NCI-H187 treated with DMSO at 0.1 percent for 48 hours (cell line): ENCODE measurements around the gene PACC1.
"Not testable (repeated sequence)": the region's sequence is repeated elsewhere in the genome, so short reads cannot be mapped to it uniquely, and the experiment has no call there.

Experiments
- DNase-seq: peaks from one replicate; lab custom pipeline; 2025; lab: John Stamatoyannopoulos, UW

PACC1 gene

GRCh38 chr1:212326541-212326940 is 88.1 kb downstream of the PACC1 start:
- DNase-seq: no peak

DNA sequence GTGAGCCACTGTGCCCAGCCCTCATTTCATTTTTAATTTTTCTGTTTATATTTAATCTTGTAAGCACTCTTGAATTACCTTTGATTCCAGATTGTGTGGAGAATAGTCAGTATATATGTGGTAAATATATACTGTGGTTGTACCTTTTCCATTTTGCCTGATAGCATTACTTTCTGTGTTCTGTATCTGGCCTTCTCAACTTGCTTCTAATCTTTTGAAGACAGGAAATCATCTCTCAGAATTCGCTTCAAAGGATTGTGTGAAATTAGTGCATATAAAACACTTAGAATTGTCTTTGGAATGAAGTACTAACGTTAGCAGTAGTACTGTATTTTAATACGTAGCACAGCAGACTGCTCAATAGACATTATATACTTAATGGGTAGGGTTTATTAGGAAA is 91.6 kb downstream of the PACC1 start:
- DNase-seq: no peak

DNA sequence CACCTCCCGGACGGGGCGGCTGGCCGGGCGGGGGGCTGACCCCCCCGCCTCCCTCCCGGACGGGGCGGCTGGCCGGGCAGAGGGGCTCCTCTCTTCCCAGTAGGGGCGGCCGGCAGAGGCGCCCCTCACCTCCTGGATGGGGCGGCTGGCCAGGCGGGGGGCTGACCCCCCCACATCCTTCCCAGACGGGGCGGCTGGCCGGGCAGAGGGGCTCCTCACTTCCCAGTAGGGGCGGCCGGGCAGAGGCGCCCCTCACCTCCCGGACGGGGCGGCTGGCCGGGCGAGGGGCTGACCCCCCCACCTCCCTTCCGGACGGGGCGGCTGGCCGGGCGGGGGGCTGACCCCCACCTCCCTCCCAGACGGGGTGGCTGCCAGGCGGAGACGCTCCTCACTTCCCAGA is 93.7 kb downstream of the PACC1 start:
- not testable (repeated sequence) for DNase-seq

GRCh38 chr1:212317916-212318315 is 96.8 kb downstream of the PACC1 start:
- no peak for DNase-seq

GRCh38 chr1:212315907-212316306 is 98.8 kb downstream of the PACC1 start:
- no peak for DNase-seq

DNA sequence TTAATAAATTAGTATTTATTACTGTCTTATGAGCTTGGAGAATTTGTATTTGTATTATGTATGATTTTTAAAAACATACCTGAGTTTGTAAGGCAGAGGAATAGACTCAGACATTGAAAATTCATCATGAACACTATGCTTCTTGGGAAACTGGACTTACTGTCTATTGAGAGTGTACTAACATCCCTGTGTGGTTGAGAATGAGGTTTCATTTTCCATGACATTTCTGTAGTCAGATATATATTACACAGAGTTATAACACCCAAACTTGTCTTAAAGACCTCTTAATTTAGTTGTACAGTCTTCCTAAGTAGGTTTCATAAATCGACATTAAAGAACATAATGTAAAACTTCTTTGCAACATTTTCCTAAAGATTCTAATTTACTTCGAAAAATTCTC is 99.5 kb downstream of the PACC1 start:
- no peak for DNase-seq
